GM10847 (cell line): Measurements from ENCODE around the gene HOXB5.

Experiments
- POLR2A ChIP-seq: IDR thresholded peaks from 2 replicates; pipeline ENCODE4 v1.6.1; 2011; ENCODE audit not compliant: insufficient read length; ENCODE audit errors: extremely low read depth

Gene HOXB5

GRCh38 chr17:48552466-48553189, 41.0 kb downstream of the HOXB5 start:
- no peak for TF ChIP-seq POLR2A

GRCh38 chr17:48551596-48552465, 41.7 kb downstream of the HOXB5 start:
- no peak for TF ChIP-seq POLR2A

GRCh38 chr17:48551214-48551555, 42.4 kb downstream of the HOXB5 start:
- TF ChIP-seq POLR2A = no peak

GRCh38 chr17:48550502-48551213, 42.9 kb downstream of the HOXB5 start:
- TF ChIP-seq POLR2A = no peak

GRCh38 chr17:48549914-48550501, 43.6 kb downstream of the HOXB5 start:
- no peak for TF ChIP-seq POLR2A

- no peak for TF ChIP-seq POLR2A
Observed at GRCh38 chr17:48549281-48549630, 44.3 kb downstream of the HOXB5 start.

GRCh38 chr17:48548523-48549280, 44.9 kb downstream of the HOXB5 start:
- TF ChIP-seq POLR2A = no peak

- TF ChIP-seq POLR2A = no peak
Observed at GRCh38 chr17:48547808-48548522, 45.6 kb downstream of the HOXB5 start.

GRCh38 chr17:48546924-48547807, 46.4 kb downstream of the HOXB5 start:
- no peak for TF ChIP-seq POLR2A

GRCh38 chr17:48546137-48546923, 47.2 kb downstream of the HOXB5 start:
- no peak for TF ChIP-seq POLR2A

GRCh38 chr17:48545539-48545938, 48.0 kb downstream of the HOXB5 start:
- no peak for TF ChIP-seq POLR2A

GRCh38 chr17:48545022-48545375, 48.6 kb downstream of the HOXB5 start, which contains the start of gene HOXB2:
TSS of gene HOXB2 (minus strand) at chr17:48545109. CDS start at chr17:48544911, 198 bp downstream.
- no peak for TF ChIP-seq POLR2A
